GM19351 (cell line): ENCODE measurements around the gene ADAMTS2.
"Not testable (repeated sequence)": the region's sequence is repeated elsewhere in the genome, so short reads cannot be mapped to it uniquely, and the experiment has no call there.

ENCODE experiments used
- ATAC-seq: cut with Tn5 transposase; IDR thresholded peaks from one replicate; pipeline ENCODE4 v1.9.1; 2021; ENCODE audit warnings: mild to moderate bottlenecking, moderate library complexity; ENCODE audit not compliant: unreplicated experiment

Gene ADAMTS2

DNA sequence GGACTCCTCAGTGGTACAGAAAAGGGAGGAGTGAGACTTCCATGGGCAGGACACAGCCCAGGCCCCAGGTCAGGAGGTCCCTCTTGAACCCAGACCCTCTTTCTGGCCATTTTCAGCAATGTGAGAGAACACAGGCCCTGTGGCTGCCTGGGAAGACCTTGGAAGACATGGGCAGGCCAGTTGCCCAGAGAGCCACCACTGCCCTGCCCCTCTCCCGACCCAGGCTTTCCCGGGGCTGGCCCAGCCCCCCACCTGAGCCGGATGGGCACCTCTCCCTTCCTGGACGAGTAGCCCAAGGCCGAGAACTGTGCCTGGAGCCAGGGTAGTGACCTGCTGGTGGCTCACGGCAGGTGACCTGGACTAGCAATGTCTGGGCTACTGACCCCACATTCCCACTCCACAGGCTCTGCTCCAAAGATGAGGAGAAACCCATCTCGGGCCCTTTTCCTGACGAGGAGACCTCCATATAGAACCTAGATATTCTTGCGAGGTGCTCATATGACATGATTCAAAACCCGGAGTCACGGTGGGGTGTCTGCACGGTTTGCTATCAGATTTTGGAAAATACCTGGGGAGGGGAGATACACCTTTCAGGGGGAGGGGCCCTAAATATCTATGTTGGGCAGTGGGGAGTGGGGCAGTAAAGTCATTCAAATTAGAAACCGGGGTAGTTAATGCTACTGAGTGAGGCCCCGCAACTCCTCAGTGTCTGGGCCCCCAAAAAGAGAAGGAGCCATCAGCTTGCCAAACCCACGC is 225.7 kb downstream of the ADAMTS2 start:
- no peak for ATAC-seq

DNA sequence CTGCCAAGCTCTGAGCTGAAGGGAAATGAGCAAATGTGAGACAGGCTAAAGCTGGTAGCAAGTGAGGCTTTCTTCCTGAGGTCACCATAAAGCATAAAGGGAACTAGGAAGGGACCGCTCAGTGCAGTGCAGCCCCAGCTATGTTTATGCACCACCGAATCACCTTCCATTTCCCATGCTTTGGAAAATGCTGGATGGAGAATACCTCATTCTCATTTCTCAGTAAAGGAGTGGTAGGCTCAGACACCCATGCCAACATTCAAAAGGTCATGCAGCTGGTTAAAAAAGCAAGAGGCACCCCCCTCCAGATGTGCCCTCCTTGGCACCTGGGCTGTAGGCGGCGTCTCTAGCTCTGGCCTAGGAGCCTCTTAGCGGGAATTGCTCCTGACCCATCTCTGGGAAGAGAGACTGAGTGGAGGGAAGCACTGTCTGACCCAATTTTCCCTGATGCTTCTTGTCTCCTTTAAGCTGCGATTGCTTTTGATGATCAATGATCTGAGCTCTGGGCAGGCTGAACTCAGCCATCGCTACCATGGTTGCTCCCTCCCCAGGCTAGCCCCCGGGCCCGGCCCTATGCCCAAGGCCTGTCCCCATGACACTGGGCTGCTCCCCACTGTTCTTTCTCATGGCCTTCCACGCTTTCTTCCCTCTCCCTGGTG is 226.4 kb downstream of the ADAMTS2 start:
- ATAC-seq, result no peak

GRCh38 chr5:179118338-179118737 is 226.9 kb downstream of the ADAMTS2 start:
- no peak for ATAC-seq

GRCh38 chr5:179115845-179116524 is 229.3 kb downstream of the ADAMTS2 start:
- no peak for ATAC-seq

- no peak for ATAC-seq
Observed at GRCh38 chr5:179115307-179115706, 230.0 kb downstream of the ADAMTS2 start.

GRCh38 chr5:179114756-179115155 is 230.5 kb downstream of the ADAMTS2 start:
- no peak for ATAC-seq

GRCh38 chr5:179113945-179114641 is 231.2 kb downstream of the ADAMTS2 start:
- ATAC-seq, result no peak

DNA sequence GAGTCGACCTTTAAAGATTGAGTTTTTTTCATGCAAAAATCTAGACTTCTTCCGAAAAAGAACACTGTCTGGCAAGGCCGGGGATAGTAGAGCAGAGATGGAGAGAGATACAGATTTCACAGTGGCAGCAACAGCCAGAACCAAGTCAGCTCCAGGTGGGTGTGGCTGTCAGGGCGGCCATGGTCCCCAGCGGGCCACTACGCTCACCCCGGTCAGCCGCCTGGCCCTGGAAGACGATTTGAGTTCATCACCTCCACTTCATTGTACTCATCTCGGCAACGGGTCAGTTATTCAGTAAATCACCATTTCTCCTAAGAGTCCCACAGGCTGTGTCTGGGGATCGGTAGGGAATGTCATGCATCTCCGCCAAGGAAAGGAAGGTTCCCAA is 232.1 kb downstream of the ADAMTS2 start:
- no peak for ATAC-seq

DNA sequence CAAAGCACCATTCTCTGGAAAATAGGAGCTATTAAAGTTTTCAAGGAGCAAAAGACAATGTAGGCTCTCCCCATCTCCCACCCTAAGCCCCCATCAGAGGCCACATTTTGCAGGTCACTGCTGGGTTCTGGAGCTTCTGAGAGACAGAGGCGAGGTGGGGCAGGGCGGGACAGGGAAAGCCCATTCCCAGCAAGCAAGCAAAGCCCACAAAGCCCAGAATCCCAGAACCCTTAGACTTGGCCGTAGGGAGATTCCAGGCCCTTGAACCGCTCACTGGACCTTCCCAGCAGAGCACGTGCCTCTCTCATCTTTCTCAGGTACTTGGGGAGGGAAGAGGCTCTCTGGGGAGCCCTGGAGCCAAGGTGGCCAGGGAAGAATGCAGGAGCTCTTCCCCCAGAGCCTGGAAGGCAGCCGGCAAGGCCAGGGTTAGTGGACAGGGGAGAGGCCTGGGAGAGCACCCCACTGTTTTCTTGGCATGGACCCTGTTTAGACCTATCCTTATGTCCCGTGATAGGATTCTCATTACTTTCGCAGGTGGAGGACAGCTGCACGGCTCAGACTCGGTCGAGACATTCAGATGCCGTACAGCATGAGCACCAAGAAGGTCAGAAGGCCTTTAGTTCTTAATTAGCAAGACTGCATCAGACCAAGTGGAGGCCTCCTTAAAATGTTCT is 232.7 kb downstream of the ADAMTS2 start:
- no peak for ATAC-seq

DNA sequence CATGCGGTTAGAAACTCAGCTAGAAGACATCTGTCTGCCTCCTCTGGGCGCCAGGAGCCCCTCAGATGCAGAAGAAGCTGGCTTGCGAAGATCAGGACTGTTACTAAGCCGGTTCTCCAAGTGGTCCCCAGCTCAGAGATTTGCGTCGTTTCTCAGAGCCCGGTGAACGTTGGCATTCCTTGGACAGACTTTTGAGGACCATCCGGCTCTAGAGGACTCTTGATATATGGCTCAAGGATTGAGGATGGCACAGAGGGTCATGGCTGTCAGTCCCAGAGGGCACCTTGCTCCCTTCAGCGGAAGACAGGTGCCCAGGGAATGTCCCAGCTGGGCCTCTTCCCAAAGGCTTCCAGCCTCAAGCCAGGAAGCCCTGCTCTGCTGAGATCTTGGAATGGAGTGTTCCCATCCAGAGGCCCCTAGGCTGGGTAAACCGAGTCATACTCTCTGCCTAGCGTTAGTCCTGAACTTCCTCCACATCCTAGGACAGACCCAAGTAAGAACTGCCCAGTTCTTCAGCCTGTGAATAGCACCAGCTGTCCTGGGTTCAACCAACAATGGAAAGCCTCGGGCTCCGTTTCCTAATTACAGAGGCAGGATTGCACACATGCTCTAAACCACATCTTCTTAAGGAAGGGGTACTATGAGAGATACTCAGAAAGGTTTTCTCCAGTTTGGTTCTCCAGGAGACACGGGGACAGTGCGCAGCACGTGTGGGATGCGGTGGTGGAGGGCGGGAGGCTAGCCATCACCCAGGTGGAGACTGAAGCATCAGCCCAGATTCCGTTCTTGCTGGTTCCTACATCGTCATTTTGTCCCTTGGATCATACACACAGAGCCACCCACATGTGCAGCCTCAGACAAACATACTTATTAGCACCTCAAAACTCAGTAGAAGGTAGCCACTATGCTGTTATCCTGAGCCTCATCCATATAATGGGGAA is 233.7 kb downstream of the ADAMTS2 start:
- ATAC-seq, result no peak

GRCh38 chr5:179110528-179110927 is 234.7 kb downstream of the ADAMTS2 start:
- no peak for ATAC-seq

DNA sequence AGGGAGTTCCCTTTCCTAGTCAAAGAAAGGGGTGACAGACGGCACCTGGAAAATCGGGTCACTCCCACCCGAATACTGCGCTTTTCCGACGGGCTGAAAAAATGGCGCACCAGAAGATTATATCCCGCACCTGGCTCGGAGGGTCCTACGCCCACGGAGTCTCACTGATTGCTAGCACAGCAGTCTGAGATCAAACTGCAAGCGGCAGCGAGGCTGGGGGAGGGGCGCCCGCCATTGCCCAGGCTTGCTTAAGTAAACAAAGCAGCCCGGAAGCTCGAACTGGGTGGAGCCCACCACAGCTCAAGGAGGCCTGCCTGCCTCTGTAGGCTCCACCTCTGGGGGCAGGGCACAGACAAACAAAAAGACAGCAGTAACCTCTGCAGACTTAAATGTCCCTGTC is 244.0 kb downstream of the ADAMTS2 start:
- ATAC-seq, result not testable (repeated sequence)

DNA sequence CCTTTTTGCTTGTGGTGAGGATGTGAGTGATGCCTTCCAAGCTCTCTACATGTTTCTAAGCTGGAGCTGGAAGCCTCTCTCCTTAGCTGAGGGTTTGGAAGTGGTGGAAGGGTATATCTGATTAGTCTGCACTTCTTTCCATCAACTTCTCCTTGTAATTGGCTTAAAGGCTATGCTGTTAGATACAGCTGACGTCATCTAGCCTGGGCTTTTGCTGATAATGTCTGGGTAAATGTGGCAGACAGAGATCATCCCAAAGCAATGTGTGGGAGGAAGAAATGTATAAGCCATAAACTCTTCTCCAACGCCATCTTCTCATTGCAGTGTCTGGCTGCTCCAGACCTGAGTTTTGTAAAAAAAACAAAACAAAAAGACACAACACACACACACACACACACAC is 255.8 kb downstream of the ADAMTS2 start:
- no peak for ATAC-seq

DNA sequence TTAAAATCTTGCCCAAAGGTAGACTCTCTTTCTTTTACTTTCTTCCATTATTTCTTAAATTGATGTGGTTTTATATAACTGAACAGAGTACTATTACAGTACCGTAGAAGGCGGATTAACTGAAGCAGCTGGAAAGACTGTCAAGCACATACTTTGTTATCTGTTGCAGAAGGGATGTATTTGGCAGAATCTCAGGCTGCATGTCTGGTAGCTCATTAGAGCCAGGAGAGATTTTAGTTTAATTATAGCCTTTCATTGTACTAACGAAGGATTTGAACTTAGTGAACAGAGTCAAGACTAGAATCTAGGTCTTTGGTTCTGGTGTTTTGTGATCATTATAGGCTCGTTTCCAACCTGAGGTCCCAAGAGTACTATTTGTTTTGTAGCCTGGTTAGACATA is 264.5 kb downstream of the ADAMTS2 start:
- ATAC-seq, result no peak

DNA sequence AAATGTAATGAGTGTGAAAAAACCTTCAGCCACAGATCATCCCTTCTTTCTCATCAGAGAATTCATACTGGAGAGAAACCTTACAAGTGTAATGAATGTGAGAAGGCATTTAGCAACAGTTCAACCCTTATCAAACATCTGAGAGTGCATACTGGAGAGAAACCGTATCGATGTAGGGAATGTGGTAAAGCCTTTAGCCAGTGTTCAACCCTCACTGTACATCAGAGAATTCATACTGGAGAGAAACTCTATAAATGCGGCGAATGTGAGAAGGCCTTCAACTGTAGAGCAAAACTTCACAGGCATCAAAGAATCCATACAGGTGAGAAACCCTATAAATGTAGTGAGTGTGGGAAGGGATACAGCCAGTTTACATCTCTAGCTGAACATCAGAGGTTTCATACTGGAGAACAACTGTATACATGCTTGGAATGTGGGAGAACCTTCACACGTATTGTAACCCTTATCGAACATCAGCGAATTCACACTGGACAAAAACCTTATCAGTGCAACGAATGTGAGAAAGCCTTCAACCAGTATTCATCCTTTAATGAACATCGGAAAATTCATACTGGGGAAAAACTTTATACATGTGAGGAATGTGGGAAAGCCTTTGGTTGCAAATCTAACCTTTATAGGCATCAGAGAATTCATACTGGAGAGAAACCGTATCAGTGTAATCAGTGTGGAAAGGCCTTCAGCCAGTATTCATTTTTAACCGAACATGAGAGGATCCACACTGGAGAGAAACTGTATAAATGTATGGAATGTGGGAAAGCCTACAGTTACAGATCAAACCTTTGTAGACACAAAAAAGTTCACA is 265.9 kb downstream of the ADAMTS2 start:
- no peak for ATAC-seq

- ATAC-seq, result no peak
Observed at GRCh38 chr5:179065703-179066102, 279.6 kb downstream of the ADAMTS2 start.

- no peak for ATAC-seq
Observed at GRCh38 chr5:179061025-179061424, 284.2 kb downstream of the ADAMTS2 start.
